Stomach (tissue), 4 donors: ENCODE measurements around the gene CST1.
"Not testable (repeated sequence)": the region's sequence is repeated elsewhere in the genome, so short reads cannot be mapped to it uniquely, and the experiment has no call there.

Experiments used
- POLR2A ChIP-seq, 4 donors: fragments of 450-650 bp; IDR thresholded peaks; one replicate each; pipeline ENCODE4 v1.6.1; 2016; ENCODE audit warnings: antibody characterized with exemption in 4 of 4, control low read depth in 2 of 4, mild to moderate bottlenecking in 1 of 4, moderate library complexity in 1 of 4
- POLR2AphosphoS5 ChIP-seq, 3 donors: sonication (generic); formaldehyde crosslinking; IDR thresholded peaks; one replicate each; pipeline ENCODE4 v1.6.1; 2016; ENCODE audit warnings: antibody characterized with exemption in 3 of 3
- TF ChIP-seq, protein P1 (sequence below), 7 experiments: fragments of 450-650 bp in 4 of 7; fragments of 200-600 bp in 3 of 7; sonication (generic) in 3 of 7; IDR thresholded peaks; one replicate each; pipeline ENCODE4 v1.5.1; 2016 to 2019; ENCODE audit warnings: antibody characterized with exemption in 7 of 7, control low read depth in 2 of 7, mild to moderate bottlenecking in 1 of 7

DNA sequence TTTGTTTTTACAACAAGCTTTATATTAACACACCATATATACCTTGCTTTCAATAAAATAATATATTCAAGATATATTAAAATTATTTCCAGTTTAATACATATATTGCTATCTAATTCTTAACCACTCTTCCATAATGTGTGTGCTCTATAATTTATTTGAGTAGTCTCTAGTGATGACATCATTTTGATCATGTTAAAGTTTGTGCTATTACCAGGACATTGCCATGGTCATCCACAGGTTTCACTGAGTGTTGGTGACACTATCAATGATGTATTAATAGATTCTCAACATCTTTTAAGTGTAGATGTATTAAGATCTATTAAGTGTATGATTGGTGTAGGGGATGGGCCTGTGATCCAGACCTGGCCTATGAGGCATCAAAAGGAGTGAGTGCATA is 17.8 kb upstream of the CST1 start:
- TF ChIP-seq, protein P1, sequence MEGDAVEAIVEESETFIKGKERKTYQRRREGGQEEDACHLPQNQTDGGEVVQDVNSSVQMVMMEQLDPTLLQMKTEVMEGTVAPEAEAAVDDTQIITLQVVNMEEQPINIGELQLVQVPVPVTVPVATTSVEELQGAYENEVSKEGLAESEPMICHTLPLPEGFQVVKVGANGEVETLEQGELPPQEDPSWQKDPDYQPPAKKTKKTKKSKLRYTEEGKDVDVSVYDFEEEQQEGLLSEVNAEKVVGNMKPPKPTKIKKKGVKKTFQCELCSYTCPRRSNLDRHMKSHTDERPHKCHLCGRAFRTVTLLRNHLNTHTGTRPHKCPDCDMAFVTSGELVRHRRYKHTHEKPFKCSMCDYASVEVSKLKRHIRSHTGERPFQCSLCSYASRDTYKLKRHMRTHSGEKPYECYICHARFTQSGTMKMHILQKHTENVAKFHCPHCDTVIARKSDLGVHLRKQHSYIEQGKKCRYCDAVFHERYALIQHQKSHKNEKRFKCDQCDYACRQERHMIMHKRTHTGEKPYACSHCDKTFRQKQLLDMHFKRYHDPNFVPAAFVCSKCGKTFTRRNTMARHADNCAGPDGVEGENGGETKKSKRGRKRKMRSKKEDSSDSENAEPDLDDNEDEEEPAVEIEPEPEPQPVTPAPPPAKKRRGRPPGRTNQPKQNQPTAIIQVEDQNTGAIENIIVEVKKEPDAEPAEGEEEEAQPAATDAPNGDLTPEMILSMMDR (IDR thresholded peaks at IDR 0.05) = not testable (repeated sequence)
- TF ChIP-seq POLR2A, POLR2AphosphoS5 (IDR thresholded peaks at IDR 0.05): not testable (repeated sequence)
